RWPE2 (cell line): ENCODE data around the gene IFI27.

ENCODE experiments used
- ATAC-seq: fragments of 200-7000 bp; cut with Tn5 transposase; 3 replicates; pipeline ENCODE4 v1.9.1; 2021; ENCODE audit warnings: low read depth
- DNase-seq: peaks from one replicate; pipeline ENCODE4 v3.0.0-alpha.2; 2020; ENCODE audit warnings: low spot score
- H3K27ac ChIP-seq: fragments of 450-650 bp; 2 replicates; pipeline ENCODE4 v1.5.1; 2017; ENCODE audit warnings: mild to moderate bottlenecking; ENCODE audit not compliant: poor library complexity, severe bottlenecking
- H3K27me3 ChIP-seq: fragments of 250-450 bp; sonication (Bioruptor Pico); 2 replicates; pipeline ENCODE4 v1.5.1; 2021; ENCODE audit warnings: mild to moderate bottlenecking, moderate library complexity; ENCODE audit not compliant: insufficient read depth, poor library complexity, severe bottlenecking
- H3K36me3 ChIP-seq: fragments of 250-450 bp; sonication (Bioruptor Pico); 2 replicates; pipeline ENCODE4 v1.5.1; 2020; ENCODE audit warnings: low read depth, mild to moderate bottlenecking, moderate library complexity
- H3K4me1 ChIP-seq: fragments of 250-450 bp; sonication (Bioruptor Pico); 2 replicates; pipeline ENCODE4 v1.5.1; 2021; ENCODE audit warnings: mild to moderate bottlenecking, moderate library complexity; ENCODE audit not compliant: insufficient read depth, poor library complexity, severe bottlenecking
- H3K4me3 ChIP-seq: fragments of 250-450 bp; sonication (Bioruptor Pico); 2 replicates; pipeline ENCODE4 v1.5.1; 2021; ENCODE audit warnings: mild to moderate bottlenecking, moderate library complexity; ENCODE audit not compliant: severe bottlenecking
- H3K9me3 ChIP-seq: fragments of 250-450 bp; sonication (Bioruptor Pico); 2 replicates; pipeline ENCODE4 v1.5.1; 2021; ENCODE audit warnings: mild to moderate bottlenecking, moderate library complexity; ENCODE audit not compliant: severe bottlenecking
- TF ChIP-seq, protein P1 (sequence below): fragments of 450-650 bp; IDR thresholded peaks from one replicate; pipeline ENCODE4 v1.5.1; 2017; ENCODE audit warnings: mild to moderate bottlenecking, moderate library complexity; ENCODE audit not compliant: poor library complexity, severe bottlenecking

IFI27 gene

DNA sequence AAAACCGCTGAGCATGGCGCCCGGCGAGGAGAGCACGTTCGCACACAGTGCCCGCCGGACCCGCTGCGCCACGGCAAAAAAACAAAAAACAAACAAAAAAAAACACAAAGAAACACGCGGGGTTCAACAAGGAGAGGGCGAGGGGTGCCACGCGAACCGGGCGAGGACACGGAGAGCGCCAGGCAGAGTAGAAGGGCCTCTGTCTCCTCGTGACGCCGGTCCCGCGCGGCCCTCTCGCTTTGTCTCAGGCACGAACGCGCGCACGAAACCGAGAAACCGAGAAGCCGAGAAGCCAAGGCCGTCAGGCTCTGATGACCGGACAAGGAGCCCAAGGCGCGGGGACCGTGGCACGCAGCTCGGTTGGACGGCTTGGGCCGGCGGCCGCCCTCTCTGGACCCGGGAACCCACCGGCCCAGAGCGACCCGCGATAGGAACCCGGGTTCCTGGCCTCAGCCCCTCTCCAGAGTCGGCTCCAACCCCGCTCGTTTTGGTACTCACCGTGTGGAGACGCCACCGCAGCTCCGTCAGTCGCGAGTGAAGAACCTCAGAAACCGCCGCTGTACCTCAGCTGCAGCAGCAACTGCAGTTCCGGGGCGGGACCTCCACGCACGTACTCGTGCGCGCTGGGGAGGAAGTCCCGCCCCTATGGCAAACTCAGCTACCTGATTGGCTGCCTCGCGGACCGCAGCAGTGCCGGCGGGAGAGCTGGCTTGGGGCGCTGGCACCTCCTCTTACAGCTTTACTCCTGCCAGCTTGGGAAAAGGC lies 29.7 kb upstream of the IFI27 start, which contains the start of the genes DDX24 and IFI27L1:
TSS of gene DDX24 (minus strand) at position 582 of the 765 bp plus-strand sequence. CDS start 1,460 bp downstream, outside the sequence.
TSS of gene IFI27L1 (plus strand) at position 690 of the 765 bp plus-strand sequence. CDS start 15,628 bp downstream, outside the sequence.
- Histone ChIP-seq H3K36me3 (peaks cover 48% of the 10 kb centered on the region), H3K4me3 (peak within 1 kb of the TSS; percentile 83), H3K9me3 (peaks cover 3% of the 10 kb centered on the region), H3K27ac (peak within 1 kb of the TSS; percentile 47), H3K27me3 (no peaks in the 10 kb centered on the region), H3K4me1 (peaks cover 12% of the 10 kb centered on the region)
- peak; percentile 98 for DNase-seq
- TF ChIP-seq, protein P1, sequence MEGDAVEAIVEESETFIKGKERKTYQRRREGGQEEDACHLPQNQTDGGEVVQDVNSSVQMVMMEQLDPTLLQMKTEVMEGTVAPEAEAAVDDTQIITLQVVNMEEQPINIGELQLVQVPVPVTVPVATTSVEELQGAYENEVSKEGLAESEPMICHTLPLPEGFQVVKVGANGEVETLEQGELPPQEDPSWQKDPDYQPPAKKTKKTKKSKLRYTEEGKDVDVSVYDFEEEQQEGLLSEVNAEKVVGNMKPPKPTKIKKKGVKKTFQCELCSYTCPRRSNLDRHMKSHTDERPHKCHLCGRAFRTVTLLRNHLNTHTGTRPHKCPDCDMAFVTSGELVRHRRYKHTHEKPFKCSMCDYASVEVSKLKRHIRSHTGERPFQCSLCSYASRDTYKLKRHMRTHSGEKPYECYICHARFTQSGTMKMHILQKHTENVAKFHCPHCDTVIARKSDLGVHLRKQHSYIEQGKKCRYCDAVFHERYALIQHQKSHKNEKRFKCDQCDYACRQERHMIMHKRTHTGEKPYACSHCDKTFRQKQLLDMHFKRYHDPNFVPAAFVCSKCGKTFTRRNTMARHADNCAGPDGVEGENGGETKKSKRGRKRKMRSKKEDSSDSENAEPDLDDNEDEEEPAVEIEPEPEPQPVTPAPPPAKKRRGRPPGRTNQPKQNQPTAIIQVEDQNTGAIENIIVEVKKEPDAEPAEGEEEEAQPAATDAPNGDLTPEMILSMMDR = no peak
- peak; percentile 98 for ATAC-seq

GRCh38 chr14:94081386-94081820 lies 29.1 kb upstream of the IFI27 start:
- H3K4me1 ChIP-seq = peaks cover 11% of the 10 kb centered on the region
- TF ChIP-seq, protein P1 = no peak
- peaks cover 42% of the 10 kb centered on the region for H3K36me3 ChIP-seq
- no peaks in the 10 kb centered on the region for H3K9me3 ChIP-seq
- ATAC-seq (peak; percentile 49), DNase-seq (no peak)
- H3K27me3 ChIP-seq = no peaks in the 10 kb centered on the region
- H3K4me3 ChIP-seq = peak overlapping the region; percentile 83
- H3K27ac ChIP-seq = peak overlapping the region; percentile 47

DNA sequence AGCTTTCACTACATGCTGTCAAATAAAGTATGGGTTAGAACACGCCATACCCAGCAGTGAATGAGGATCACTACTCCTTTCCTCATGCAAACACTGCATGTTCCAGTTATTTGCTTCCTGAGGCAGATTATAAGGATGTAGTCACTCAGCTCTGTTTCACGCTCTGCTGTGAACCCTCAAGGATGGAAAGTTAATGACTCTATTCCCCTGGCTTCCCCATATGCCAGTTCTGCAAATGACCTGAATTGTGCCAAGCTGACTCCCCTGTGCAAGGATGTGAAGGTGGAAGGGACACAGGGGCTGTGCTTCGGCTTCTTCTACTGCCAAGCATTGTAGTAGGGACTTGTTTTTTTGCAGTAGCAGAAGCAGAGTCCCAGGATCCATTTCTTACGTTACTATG lies 22.6 kb upstream of the IFI27 start:
- peaks cover 12% of the 10 kb centered on the region for H3K4me1 ChIP-seq
- peaks cover 7% of the 10 kb centered on the region; the same call in 1 of the 2 replicates for H3K36me3 ChIP-seq
- no peak overlapping the region for H3K4me3 ChIP-seq
- H3K9me3 ChIP-seq = no peaks in the 10 kb centered on the region
- TF ChIP-seq, protein P1 = no peak
- no peaks in the 10 kb centered on the region for H3K27me3 ChIP-seq
- DNase-seq = no peak
- ATAC-seq = no peak
- H3K27ac ChIP-seq = no peak overlapping the region

GRCh38 chr14:94088516-94088915 lies 22.0 kb upstream of the IFI27 start:
- Histone ChIP-seq H3K36me3 (peaks cover 4% of the 10 kb centered on the region; the same call in 1 of the 2 replicates), H3K27me3 (no peaks in the 10 kb centered on the region), H3K27ac (no peak overlapping the region), H3K4me1 (peaks cover 12% of the 10 kb centered on the region), H3K9me3 (no peaks in the 10 kb centered on the region), H3K4me3 (no peak overlapping the region)
- DNase-seq = no peak
- TF ChIP-seq, protein P1 = no peak
- ATAC-seq = peak; percentile 56; the same call in 1 of the 3 replicates
